Measurements from ENCODE around the gene SYNE3.

Gene SYNE3

DNA sequence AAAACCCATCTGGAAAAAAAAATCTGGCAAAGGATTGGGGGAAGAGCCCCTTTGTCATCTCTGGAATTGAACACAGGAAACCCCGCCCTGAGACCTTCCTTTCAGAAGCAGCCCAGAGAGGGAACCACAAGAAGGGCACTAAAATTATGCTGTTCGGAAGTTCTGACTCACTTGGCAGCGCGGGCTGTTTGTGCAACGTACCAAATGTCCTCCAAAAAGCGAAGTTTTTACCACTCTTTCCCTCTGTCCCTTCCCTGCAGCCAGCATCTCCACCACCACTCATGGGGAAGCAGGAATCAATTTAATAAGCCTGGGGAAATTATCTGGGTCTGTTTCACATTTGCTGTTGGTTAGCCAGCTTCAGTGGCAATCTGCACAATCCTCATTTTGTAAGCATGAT lies 3.2 kb upstream of the SYNE3 start:
- TF ChIP-seq, protein P1, sequence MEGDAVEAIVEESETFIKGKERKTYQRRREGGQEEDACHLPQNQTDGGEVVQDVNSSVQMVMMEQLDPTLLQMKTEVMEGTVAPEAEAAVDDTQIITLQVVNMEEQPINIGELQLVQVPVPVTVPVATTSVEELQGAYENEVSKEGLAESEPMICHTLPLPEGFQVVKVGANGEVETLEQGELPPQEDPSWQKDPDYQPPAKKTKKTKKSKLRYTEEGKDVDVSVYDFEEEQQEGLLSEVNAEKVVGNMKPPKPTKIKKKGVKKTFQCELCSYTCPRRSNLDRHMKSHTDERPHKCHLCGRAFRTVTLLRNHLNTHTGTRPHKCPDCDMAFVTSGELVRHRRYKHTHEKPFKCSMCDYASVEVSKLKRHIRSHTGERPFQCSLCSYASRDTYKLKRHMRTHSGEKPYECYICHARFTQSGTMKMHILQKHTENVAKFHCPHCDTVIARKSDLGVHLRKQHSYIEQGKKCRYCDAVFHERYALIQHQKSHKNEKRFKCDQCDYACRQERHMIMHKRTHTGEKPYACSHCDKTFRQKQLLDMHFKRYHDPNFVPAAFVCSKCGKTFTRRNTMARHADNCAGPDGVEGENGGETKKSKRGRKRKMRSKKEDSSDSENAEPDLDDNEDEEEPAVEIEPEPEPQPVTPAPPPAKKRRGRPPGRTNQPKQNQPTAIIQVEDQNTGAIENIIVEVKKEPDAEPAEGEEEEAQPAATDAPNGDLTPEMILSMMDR (IDR thresholded peaks at IDR 0.05; ENCODE audit: control insufficient read depth, extremely low read depth, insufficient read depth), result no peak
- DNase-seq (ENCODE audit: low read depth), result no peak
- no peak overlapping the region for H3K4me3 ChIP-seq (ENCODE audit: low read depth, low read length)

- DNase-seq (ENCODE audit: low read depth), result no peak
- no peak overlapping the region for H3K4me3 ChIP-seq (ENCODE audit: low read depth, low read length)
- TF ChIP-seq, protein P1 (IDR thresholded peaks at IDR 0.05; ENCODE audit: control insufficient read depth, extremely low read depth, insufficient read depth), result no peak
Measured at GRCh38 chr14:95518045-95518751, 1.7 kb upstream of the SYNE3 start.

GRCh38 chr14:95515596-95516552 lies 576 bp downstream of the SYNE3 start:
- DNase-seq (ENCODE audit: low read depth), result no peak
- TF ChIP-seq, protein P1 (IDR thresholded peaks at IDR 0.05; ENCODE audit: control insufficient read depth, extremely low read depth, insufficient read depth), result peak; percentile 3; the same call in 1 of the 2 replicates
- peak overlapping the region; percentile 54 for H3K4me3 ChIP-seq (ENCODE audit: low read depth, low read length)

DNA sequence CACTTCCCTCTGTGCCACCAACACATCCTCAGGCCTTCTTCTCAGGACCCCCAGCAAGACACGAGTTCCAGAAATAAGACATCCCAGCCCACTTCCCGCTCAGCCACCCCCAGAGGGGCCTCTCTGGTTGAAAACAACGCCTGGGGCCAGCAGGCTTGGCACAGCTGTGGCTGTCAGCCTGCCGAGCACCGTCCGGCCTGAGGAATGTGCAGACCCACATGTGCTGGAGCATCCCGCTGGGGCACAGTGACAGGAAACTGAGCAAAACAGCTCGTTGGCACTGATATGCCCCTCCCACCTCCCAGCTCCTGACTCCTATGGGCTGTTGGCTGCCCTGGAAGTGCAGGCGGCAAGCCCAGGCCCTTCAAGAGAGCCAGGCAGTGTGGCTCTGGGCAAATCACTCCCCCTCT lies 1.4 kb downstream of the SYNE3 start:
- H3K4me3 ChIP-seq (ENCODE audit: low read depth, low read length), result no peak overlapping the region
- TF ChIP-seq, protein P1 (IDR thresholded peaks at IDR 0.05; ENCODE audit: control insufficient read depth, extremely low read depth, insufficient read depth), result no peak
- no peak for DNase-seq (ENCODE audit: low read depth)

- TF ChIP-seq, protein P1 (IDR thresholded peaks at IDR 0.05; ENCODE audit: control insufficient read depth, extremely low read depth, insufficient read depth), result no peak
- DNase-seq (ENCODE audit: low read depth), result no peak
- no peak overlapping the region for H3K4me3 ChIP-seq (ENCODE audit: low read depth, low read length)
Measured at GRCh38 chr14:95514131-95515079, 2.0 kb downstream of the SYNE3 start.

GRCh38 chr14:95513291-95513690 lies 3.2 kb downstream of the SYNE3 start:
- DNase-seq (ENCODE audit: low read depth), result no peak
- no peak overlapping the region for H3K4me3 ChIP-seq (ENCODE audit: low read depth, low read length)
- TF ChIP-seq, protein P1 (IDR thresholded peaks at IDR 0.05; ENCODE audit: control insufficient read depth, extremely low read depth, insufficient read depth), result no peak

Measured in LNCaP clone FGC (cell line).